IPS-11a (cell line): ENCODE measurements around the gene LARP1.
"Not testable (repeated sequence)": the region's sequence is repeated elsewhere in the genome, so short reads cannot be mapped to it uniquely, and the experiment has no call there.

Experiments
- H3K4me3 ChIP-seq: one replicate; pipeline ENCODE4 v1.5.1; 2013; ENCODE audit warnings: low read depth, low read length, control low read depth

Gene LARP1

DNA sequence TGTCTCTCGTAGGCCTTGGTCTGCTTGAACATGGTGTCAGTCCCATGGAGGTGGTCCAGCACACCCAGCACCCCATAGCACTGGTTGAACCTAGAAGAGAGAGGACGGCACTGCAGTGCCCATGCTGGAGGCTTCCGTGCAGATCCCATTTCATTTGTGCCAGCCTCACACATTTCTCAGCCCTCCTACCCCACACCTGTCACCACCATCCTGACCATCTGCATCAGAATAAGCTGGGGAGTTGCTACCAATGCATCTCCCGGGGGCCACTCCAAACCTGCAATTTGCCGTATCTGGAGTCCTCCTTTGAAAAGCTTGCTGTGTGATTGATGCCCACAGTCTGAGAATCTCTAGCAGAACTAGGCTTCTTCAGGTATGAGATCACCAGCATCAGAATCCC is 65.2 kb downstream of the LARP1 start:
- no peak overlapping the region for H3K4me3 ChIP-seq

DNA sequence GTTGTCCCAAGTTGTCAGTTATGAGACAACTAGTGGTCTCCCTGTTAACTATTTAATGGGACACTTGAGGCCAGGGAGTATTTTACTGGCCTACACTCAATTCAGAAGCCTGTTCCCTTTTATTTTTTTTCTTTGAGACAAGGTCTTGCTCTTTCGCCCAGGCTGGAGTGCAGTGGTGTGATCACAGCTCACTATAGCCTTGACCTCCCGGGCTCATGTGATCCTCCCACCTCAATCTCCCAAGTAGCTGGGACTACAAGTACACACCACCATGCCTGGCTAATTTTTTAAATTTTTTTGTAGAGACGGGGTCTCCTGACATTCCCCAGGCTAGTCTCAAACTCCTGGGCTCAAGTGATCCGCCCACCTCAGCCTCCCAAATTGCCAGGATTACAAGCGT is 67.7 kb downstream of the LARP1 start:
- H3K4me3 ChIP-seq, result not testable (repeated sequence)

DNA sequence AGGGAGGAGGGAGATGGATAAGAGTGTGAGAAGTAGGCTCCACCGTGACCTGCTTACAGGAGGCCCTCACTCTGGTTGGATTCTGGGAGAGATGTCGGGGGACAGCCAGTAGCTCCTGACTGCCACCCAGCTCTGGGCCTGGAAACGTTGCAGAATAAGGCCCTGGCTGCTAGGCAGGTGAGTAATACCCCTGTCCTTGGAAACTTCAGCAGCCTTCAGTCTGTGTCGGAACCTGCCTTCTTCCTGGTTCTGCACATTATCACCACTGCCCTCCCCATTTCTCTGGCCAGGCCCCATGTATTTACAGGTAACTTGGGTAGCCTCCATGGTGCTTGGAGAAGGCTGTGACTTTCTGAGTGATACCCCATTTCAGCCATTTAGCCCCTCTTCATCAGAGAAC is 68.4 kb downstream of the LARP1 start:
- H3K4me3 ChIP-seq, result no peak overlapping the region

DNA sequence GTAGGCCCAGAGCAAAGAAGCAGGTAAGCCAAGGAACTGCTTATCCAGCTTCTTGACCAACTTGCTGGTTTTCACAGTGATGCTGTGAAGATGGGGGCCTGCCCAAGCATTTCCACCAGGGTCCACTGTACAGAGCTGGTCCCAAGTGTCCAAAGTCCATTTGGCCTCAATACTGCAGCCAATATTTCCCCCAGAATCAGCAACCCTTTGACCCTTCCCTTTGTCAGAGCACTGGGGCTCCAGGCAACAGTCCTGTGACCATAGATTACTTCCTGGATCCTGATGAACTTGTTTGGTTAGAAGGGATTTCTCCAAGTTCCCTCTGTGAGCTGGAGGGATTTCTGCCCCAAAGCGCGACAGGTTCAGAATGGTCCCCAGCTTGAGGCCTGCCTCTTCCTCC is 68.9 kb downstream of the LARP1 start:
- H3K4me3 ChIP-seq, result no peak overlapping the region

DNA sequence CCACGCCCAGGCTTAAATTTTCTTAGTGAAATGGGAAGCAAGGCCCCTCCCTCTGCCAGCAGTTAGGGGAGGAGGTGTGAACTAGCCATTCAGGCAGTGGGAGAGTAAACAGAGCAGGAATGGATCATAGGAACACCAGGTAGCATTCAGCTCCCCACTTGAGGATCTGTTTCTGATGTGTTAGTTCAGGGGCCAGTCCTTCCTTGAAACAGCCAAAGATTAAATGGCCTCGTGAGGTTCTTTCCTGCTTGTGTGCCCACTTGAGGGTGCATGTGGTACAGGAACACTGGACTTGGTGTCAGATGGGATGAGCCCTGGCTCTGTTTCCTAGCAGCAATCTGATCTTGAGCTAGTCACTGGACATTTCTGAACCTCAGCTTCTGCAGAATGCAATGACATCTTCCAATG is 74.0 kb downstream of the LARP1 start:
- no peak overlapping the region for H3K4me3 ChIP-seq

DNA sequence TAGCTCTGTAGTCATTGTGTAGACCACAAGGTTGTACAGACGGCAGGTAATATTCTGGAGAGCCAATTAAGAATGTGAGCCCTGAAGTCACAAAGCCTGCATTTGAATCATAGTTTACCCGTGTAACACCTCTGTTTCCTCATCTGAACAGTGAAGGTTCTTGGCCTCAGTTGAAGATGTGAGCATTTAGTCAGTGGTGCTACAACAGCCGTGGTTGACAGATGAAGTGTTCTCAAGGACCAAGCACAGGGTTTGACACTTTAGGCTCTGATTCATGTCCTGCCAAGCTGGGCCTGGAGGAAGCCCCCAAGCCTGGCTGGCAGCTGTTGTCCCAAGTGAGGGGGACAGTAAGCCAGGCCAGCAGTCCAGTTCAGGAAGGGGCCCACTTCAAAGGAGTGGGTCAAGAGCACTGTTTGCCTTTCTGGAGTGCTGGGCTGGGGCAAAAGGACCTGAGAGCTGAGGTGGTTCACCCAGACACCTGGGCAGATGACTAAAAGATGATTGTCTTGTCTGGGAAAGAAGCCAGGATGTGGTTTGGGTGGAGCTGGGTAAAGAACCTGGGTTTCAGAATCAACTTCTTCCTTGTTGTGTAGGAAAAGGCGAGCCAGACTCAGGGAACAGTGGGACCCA is 74.5 kb downstream of the LARP1 start:
- no peak overlapping the region for H3K4me3 ChIP-seq

DNA sequence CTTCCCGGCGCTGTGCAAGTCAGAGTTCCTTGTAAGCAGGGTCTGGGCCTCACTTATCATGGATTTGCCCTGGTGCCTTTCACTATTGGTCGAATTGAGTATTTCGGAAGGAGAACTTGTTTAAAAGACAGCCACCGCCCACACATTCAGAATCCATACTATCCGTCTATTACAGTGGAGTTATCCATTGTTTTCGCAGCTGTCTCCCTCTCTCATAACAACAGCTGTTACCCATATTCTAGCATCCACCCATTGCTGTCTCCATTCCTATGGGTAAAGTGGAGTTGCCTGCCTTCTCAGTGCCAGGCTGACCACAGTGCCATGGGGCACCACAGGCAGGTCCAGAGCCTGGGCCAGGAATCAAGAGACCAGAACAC is 75.0 kb downstream of the LARP1 start:
- no peak overlapping the region for H3K4me3 ChIP-seq

DNA sequence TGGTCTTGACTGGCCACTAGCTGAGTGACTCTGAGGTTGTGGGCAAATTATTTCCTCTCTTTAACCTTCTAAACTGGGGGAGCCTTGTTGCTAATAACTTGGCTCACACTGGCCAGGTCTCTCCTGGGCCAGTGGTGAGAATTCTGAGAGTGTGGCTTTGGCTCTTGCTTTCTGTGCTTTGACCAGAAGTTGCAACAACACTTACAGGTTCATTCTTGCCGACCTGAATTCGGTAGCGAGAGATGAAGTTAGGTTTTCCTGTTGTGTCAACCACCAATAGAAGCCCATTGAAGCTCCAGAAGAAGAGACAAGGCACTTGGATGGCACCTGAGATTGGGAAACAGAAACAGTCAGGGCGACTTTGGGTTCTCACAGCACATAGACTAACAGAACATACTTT is 75.4 kb downstream of the LARP1 start:
- H3K4me3 ChIP-seq, result no peak overlapping the region

DNA sequence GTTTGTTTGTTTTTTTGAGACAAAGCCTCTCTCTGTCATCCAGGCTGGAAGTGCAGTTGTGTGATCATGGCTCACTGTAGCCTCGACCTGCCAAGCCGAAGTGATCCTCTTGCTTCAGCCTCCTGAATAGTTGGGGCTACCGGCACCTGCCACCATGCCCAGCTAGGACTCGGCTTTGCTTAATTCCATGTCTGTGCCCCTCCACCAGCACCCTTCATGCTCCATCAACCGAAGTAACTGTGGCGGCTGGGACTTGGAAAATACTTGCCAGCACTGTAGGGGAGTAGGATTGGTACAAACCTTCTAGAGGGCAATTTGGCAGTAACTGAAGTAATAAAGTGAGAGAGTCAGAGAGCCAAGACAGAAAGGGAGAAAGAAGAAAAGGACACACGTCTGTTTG is 76.3 kb downstream of the LARP1 start:
- no peak overlapping the region for H3K4me3 ChIP-seq

DNA sequence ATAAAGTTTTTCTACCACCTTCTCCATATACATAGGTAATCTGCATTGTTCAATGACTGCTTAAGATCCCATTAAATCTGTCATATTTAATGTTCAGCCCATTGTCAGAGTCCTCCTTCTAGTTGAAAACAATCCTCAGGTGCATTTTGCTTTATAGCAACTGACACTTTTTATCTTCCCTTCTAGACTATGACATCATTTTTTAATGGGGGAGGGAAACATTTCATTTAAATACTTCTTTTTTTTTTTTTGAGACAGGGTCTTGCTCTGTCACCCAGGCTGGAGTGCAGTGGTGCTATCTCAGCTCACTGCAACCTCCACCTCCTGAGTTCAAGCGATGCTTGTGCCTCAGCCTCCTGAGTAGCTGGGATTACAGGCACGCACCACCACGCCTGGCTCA is 77.6 kb downstream of the LARP1 start:
- not testable (repeated sequence) for H3K4me3 ChIP-seq

DNA sequence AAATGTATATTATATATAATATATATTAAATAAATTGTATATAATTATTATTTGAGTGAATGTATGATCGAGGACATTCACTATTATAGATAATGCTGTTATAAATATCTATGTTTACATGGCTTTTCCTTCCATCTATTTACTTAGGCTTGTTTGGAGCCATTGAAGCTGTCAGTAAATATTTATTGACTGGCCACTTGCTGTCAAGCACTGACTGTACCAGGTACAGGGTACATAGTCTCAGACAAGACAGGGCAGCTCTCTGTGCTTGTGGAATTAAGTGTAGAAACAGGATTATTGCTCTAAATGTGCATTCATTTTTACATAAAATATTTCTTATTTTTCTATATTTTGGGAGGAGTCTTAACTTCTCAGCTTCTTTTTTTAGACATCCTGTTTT is 78.9 kb downstream of the LARP1 start:
- H3K4me3 ChIP-seq, result no peak overlapping the region

DNA sequence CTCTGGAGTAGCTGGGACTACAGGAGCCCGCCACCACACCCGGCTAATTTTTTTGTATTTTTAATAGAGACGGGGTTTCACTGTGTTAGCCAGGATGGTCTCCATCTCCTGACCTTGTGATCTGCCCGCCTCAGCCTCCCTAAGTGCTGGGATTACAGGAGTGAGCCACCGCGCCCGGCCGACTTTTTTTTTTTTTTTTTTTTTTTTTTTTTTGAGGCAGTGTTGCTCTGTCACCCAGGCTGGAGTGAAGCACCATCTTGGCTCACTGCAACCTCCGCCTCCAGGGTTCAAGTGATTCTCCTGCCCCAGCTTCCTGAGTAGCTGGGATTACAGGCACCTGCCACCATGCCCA is 80.5 kb downstream of the LARP1 start:
- H3K4me3 ChIP-seq, result not testable (repeated sequence)

DNA sequence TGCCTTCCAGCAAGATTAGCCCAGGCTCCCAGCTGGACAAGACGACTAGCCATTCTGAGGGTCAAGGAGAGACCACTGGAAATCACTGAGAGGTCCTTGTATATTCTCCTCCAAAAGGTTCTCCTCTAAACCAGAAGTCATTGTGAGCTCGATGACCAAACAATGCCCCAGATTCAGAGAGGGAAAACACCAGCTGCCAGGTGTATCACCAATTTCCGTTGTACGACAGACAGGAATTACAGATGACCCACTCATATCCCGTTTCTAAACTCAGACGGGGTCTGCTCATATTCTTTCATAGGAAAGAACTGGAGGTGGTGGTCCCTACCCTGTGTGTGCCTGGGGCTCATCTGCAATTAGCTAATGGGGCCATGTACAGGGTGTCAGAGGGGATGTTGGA is 81.0 kb downstream of the LARP1 start:
- no peak overlapping the region for H3K4me3 ChIP-seq

DNA sequence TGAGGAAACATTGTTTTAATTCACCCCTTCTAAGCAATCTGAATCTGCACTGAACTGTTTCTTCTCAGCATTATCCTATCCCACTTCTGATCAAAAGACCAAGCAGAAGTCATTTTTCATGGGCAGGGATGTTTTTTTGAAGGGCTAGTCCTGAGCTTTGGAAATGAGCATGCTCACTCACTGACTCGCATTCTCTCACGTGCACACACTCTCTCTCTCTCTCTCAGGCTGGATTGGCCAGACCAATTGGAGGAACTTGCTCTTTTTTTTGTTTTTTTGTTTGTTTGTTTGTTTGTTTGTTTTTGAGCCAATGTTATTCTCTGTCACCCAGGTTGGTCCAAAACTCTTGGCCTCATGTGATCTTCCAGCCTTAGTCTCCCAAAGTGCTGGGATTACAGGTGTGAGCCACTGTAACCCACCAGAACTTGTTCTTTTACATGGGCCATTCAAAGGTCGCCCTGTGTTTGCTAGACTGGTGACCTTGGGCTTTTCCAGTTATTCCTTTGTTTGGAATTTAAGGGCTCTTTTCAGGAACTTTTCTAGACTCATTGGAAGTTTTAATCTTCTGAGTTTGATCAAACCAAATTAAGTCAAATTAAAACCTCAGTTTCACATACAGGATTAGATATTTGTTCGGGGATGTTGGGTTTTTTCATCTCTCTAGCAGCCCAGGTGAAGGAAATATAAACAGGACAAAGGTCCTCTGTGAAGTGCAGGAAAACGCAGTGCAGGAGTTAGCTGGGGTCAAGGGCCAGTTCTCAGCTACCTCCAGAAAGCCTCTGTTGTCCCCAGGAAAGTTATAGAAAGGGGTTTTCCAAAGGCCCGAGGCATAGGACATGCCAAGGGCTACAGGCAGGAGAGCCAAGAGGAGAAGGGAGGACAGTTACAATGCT is 82.1 kb downstream of the LARP1 start:
- H3K4me3 ChIP-seq, result no peak overlapping the region

DNA sequence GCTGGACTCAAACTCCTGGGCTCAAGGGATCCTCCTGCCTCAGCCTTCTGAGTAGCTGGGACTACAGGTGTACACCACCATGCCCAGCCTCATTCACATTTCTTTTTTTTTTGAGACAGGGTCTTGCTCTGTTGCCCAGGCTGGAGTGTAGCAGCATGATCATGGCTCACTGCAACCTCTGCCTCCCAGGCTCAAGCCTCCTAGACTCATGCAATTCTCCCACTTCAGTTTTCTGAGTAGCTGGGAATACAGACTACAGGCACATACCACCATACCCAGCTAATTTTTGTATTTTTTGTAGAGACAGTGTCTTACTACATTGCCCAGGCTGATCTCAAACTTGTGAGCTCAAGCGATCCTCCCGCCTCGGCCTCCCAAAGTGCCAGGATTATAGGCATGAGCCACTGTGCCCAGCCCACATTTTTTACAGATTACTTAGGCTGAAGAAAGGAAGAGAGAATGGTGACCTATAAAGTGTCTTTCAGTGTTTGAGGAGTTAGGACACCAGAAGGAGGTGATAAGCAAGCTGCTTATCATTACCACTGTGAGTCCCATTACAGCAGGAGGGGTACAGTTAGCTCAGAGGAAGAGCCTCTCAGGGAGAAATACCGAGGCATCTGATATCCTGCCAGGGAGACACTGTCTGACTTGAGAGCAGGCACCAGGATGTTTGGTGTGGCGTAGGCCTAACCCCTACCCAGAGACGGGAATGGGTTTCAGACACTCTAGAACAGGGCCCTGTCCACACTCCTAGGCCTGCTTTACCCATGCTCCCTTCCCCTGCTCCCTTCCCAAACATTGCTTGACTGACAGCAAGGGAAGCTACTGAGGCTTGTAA is 85.5 kb downstream of the LARP1 start:
- no peak overlapping the region for H3K4me3 ChIP-seq

DNA sequence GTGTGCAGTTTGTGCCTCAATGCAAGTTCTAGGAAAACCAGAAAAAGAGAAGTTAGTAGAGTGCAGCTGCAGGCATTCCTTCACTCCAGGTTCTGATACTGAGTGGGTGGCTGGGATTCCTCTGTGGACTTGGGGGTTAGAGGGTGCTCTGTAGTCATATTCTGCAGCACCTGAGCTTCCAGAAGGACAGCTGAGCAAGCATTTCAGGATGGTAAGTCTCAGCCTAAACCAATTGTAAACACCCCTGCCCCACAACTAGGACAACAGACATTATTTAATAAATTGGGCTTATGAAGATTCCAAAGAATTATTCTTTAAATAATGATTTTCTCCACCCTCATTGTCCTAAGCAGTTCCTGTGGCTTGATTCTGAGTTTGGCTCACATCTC is 86.1 kb downstream of the LARP1 start:
- no peak overlapping the region for H3K4me3 ChIP-seq

DNA sequence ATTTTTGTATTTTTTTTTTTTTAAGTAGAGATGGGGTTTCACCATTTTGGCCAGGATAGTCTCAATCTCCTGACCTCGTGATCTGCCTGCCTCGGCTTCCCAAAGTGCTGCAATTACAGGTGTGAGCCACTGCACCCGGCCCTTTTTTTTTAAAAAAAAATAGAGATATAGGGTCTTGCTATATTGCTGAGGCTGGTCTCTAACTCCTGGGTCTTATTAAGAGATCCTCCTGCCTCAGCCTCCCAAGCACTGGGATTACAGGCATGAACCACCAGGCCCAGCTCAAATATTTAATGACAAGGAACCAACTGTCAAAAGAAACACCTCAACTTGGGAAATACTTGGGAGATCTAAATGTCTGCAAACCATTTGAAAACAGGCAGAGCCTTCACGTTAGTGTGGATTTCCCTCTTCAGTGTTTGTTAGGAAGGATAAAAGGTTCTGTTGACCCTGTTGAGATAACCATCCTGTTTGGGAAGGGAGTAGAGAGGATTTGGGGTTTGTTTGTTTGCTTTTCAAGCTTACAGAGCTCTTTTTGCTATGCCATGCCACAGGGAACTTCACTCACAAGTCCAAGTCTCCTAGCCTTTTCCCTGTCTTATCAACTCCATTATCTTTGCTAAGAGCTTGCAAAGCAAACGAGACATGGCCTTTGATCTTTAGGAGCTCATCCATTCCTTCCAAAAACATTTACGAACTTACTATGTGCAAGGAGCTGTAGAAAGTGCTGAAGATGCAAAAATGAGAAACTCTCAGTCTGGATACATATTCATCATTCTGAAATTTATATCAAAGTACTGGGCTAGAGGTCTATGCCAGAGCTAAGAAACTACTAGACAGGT is 87.7 kb downstream of the LARP1 start:
- no peak overlapping the region for H3K4me3 ChIP-seq

DNA sequence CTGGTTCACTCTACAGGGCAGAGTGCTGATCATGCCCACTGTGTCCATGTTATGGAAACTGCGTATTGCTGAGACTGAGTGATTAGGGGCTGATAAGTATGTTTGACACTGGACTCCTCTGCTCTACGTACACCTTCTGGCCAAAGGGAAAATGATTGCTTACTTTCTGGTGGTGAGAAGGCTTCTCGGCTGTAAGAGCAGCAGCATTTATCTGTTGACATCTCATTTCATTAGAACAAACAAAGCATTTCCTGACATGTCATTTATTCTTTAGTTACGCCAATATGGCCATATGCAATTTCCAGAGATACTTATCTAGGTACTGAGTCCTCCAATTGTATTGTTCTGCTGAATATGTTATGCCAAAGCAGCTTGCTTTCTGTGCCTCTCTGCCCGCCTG is 89.6 kb downstream of the LARP1 start:
- no peak overlapping the region for H3K4me3 ChIP-seq

DNA sequence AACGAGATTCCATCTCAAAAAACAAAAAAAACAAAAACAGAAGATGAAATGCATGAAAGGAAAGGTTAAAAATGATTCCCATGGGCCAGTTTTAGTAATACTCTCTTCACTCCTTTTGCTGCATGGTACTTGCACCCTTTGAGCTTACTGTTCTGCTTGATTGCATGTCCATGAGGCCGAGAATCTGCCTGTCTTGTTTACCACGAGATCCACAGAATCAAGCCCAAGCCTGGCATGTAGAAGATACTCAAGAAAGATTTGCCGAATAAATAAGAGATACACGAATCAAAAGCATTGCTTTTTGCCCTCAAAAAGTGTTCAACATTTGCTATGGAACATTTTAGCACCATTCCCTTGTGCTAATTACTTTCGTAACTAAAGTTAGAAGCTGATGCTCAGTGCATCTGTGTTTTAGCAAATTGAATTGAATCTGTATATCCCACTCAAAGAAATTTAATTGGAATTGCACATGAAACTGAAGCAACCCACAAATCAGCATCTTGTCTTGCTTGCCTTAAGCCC is 94.1 kb downstream of the LARP1 start:
- peak overlapping the region; percentile 77 for H3K4me3 ChIP-seq

DNA sequence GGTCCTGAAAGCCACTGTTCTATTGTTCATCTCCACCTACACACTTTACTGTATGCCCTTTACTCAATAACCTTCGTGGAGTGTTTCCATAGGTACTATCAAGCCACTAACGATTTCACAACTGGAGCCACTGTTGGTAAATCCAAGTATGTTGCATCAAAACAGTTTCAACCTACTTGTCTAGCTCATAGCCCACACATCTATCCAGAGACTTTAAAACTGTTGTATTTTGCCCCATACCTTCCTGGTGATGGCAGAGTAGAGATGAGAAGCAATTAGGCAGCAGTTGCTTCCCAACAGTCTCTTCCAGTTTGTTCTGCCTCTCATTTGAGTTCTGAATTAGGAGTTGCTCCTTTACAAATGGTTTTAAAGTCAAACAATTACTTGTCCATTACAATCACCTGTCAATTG is 94.6 kb downstream of the LARP1 start:
- peak overlapping the region; percentile 77 for H3K4me3 ChIP-seq
